Neural progenitor cell (in vitro differentiated cells): ENCODE data around the gene LMF1. TPM values are rescaled to one million over a fixed set of nuclear protein-coding genes. Genes with fewer than 3 reads are reported as not detected.
A peak's percentile ranks its signal among the peaks of the same experiment; 100 is the strongest.

Experiments used
- DNase-seq: peaks from one replicate; pipeline ENCODE4 v3.0.0-alpha.2; 2016; ENCODE audit warnings: low spot score
- H2AFZ ChIP-seq: fragments of 200-600 bp; sonication (generic); replicated peaks from 2 replicates; pipeline ENCODE4 v1.6.1; 2016; ENCODE audit warnings: antibody characterized with exemption
- H3F3A ChIP-seq: fragments of 200-600 bp; sonication (generic); 2 replicates; pipeline ENCODE4 v1.6.1; 2016; ENCODE audit warnings: antibody characterized with exemption, low read depth
- H3K27ac ChIP-seq: fragments of 200-600 bp; sonication (generic); 2 replicates; pipeline ENCODE4 v1.5.1; 2016; ENCODE audit warnings: mild to moderate bottlenecking
- H3K27me3 ChIP-seq: fragments of 200-600 bp; sonication (generic); 2 replicates; pipeline ENCODE4 v1.6.1; 2016; ENCODE audit warnings: mild to moderate bottlenecking, moderate library complexity
- H3K36me3 ChIP-seq: fragments of 200-600 bp; sonication (generic); 2 replicates; pipeline ENCODE4 v1.5.1; 2016
- H3K4me1 ChIP-seq: fragments of 200-600 bp; sonication (generic); 2 replicates; pipeline ENCODE4 v1.6.1; 2016; ENCODE audit warnings: mixed run types
- H3K4me2 ChIP-seq: fragments of 200-600 bp; sonication (generic); 2 replicates; pipeline ENCODE4 v1.6.1; 2016
- H3K4me3 ChIP-seq: fragments of 200-600 bp; sonication (generic); 2 replicates; pipeline ENCODE4 v1.5.1; 2016
- H3K79me2 ChIP-seq: fragments of 200-600 bp; sonication (generic); 2 replicates; pipeline ENCODE4 v1.6.1; 2016; ENCODE audit warnings: low read depth
- H3K9ac ChIP-seq: fragments of 200-600 bp; sonication (generic); 2 replicates; pipeline ENCODE4 v1.6.1; 2016
- H3K9me3 ChIP-seq: fragments of 200-600 bp; sonication (generic); 2 replicates; pipeline ENCODE4 v1.5.1; 2016; ENCODE audit warnings: low read depth
- H4K20me1 ChIP-seq: fragments of 200-600 bp; sonication (generic); 2 replicates; pipeline ENCODE4 v1.6.1; 2016; ENCODE audit warnings: low read depth
- H3K27ac Mint-ChIP-seq: 3 replicates; pipeline ENCODE4 v1.8.0; 2021; ENCODE audit warnings: mixed read lengths
- H3K27me3 Mint-ChIP-seq: 2 replicates; pipeline ENCODE4 v1.8.0; 2022; ENCODE audit warnings: low read depth, mild to moderate bottlenecking, inconsistent platforms, moderate library complexity, mixed read lengths; ENCODE audit not compliant: insufficient read depth
- H3K36me3 Mint-ChIP-seq: 3 replicates; pipeline ENCODE4 v1.8.0; 2021; ENCODE audit warnings: mixed read lengths
- H3K4me1 Mint-ChIP-seq: 3 replicates; pipeline ENCODE4 v1.8.0; 2021; ENCODE audit warnings: mixed read lengths
- H3K4me3 Mint-ChIP-seq: 3 replicates; pipeline ENCODE4 v1.8.0; 2021; ENCODE audit warnings: mild to moderate bottlenecking, moderate library complexity, mixed read lengths
- H3K9me3 Mint-ChIP-seq: 3 replicates; pipeline ENCODE4 v1.8.0; 2020; ENCODE audit warnings: mixed read lengths
- EZH2 ChIP-seq: fragments of 200-600 bp; sonication (generic); IDR thresholded peaks from 2 replicates; pipeline ENCODE4 v1.6.1; 2017; ENCODE audit warnings: antibody characterized with exemption, mild to moderate bottlenecking, moderate library complexity
- EZH2phosphoT487 ChIP-seq: fragments of 200-600 bp; sonication (generic); IDR thresholded peaks from 2 replicates; pipeline ENCODE4 v1.6.1; 2017; ENCODE audit warnings: antibody characterized with exemption
- total RNA-seq: library from RNA; depleted of rRNA; stranded (reverse); fragments of >200 nt; gene quantifications from 2 replicates; pipeline ENCODE4 v1.2.3, GENCODE V29; 2015; ENCODE audit warnings: low replicate concordance
- TF ChIP-seq, protein P1 (sequence below): fragments of 200-600 bp; sonication (generic); IDR thresholded peaks from 2 replicates; pipeline ENCODE4 v1.5.1; 2017; ENCODE audit warnings: antibody characterized with exemption, mild to moderate bottlenecking

Gene LMF1
- total RNA-seq, 1 donor from 2014 or later = 3.4 TPM

DNA sequence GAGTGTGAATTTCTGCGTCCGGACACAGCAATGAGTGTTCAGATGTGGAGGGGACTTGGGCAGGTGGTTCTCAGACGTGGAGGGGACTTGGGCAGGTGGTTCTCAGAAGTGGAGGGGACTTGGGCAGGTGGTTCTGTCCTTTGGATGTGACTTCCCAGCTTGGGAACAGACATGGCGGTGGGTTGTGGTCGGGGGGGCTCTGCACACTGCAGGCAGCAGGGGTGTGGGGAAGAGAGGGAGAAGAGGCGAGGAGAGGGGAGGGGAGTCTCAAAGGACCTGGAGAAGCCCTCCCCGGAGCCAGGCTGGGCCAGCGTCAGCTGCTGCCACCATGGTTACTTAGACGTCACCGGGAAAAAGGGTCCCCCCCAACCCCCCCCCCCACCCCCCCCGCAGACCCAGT lies 20.6 kb upstream of the LMF1 start:
- Histone ChIP-seq H2AFZ (no peak overlapping the region), H3K4me2 (no peak overlapping the region), H3K4me1 (no peaks in the 10 kb centered on the region), H3K4me3 (no peak overlapping the region), H3K9me3 (peaks cover 7% of the 10 kb centered on the region), H3K9ac (no peak overlapping the region), H3F3A (no peaks in the 10 kb centered on the region), H3K79me2 (no peaks in the 10 kb centered on the region), H3K27ac (no peak overlapping the region), H3K36me3 (no peaks in the 10 kb centered on the region), H3K27me3 (peaks cover 5% of the 10 kb centered on the region), H4K20me1 (no peaks in the 10 kb centered on the region)
- peak overlapping the region; percentile 50 for H3K27ac Mint-ChIP-seq
- no peaks in the 10 kb centered on the region for H3K36me3 Mint-ChIP-seq
- peaks cover 20% of the 10 kb centered on the region for H3K4me1 Mint-ChIP-seq
- no peak for DNase-seq
- peaks cover 16% of the 10 kb centered on the region for H3K27me3 Mint-ChIP-seq
- peaks cover 4% of the 10 kb centered on the region for H3K9me3 Mint-ChIP-seq
- no peak for TF ChIP-seq EZH2
- TF ChIP-seq EZH2phosphoT487 = no peak
- TF ChIP-seq, protein P1, sequence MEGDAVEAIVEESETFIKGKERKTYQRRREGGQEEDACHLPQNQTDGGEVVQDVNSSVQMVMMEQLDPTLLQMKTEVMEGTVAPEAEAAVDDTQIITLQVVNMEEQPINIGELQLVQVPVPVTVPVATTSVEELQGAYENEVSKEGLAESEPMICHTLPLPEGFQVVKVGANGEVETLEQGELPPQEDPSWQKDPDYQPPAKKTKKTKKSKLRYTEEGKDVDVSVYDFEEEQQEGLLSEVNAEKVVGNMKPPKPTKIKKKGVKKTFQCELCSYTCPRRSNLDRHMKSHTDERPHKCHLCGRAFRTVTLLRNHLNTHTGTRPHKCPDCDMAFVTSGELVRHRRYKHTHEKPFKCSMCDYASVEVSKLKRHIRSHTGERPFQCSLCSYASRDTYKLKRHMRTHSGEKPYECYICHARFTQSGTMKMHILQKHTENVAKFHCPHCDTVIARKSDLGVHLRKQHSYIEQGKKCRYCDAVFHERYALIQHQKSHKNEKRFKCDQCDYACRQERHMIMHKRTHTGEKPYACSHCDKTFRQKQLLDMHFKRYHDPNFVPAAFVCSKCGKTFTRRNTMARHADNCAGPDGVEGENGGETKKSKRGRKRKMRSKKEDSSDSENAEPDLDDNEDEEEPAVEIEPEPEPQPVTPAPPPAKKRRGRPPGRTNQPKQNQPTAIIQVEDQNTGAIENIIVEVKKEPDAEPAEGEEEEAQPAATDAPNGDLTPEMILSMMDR = no peak
- H3K4me3 Mint-ChIP-seq = no peak overlapping the region

DNA sequence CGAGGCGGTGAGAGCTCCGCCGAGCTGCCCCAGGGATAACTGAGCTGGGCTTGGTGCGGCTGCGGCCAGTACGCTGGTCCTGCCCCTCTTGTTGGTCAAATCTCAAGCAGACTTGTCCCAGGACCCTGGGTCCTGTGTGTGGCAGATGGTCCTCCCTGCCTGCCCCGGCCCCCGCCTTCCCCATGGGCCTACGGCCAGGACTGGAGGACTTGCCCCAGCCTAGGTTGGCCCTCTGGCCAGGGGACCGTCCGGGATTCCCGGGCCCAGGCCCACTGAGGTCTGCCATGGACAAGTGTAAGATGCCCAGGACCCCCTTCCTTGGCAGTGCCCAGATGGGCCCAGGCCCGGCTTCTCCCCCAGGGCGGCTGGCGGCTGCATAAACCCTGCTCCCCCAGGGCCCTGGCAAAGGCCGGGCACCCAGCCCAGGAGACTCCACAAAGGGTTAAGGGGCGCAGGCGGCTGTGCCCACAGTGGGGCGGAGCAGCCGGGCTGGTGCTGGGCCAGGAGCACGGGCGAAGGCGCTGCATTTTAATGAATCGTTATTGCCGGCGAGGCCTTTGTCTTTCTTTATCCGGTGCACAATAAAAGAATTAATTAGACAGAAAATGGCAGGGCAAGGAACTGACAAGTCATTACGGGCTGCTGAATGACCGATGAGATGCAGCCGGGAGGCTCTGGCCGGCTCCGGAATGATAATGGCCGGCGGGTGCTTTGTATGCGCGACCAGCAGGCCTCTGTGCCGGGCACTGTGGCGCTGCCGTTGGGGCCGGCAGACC lies 19.9 kb upstream of the LMF1 start:
- peak overlapping the region; percentile 50 for H3K27ac Mint-ChIP-seq

DNA sequence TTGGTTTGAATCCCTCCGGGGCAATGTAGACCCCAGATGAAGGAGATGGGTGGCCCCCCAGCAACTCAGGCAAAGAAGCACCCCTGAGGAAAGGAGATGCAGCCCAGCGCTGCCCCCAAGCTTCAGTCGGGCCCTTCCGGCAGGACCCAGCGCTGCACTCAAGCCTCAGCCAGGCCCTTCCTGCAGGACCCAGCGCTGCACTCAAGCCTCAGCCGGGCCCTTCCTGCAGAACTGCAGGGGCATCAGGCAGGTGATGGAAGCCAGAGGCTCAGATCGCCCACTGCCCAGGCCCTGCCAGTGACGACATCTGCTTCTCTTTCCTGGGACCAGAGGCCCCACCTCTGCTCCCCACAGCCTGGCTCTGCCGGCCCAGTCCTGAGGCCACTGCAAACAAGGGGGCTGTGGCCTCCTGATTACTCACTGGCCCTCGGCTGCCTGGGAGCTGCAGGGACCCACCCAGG lies 18.6 kb upstream of the LMF1 start:
- H3K27ac Mint-ChIP-seq = no peak overlapping the region
- no peak overlapping the region for H3K9ac ChIP-seq
- no peaks in the 10 kb centered on the region for H3F3A ChIP-seq
- no peak overlapping the region for H2AFZ ChIP-seq
- DNase-seq = no peak
- H3K36me3 ChIP-seq = no peaks in the 10 kb centered on the region
- H3K4me1 Mint-ChIP-seq = peaks cover 8% of the 10 kb centered on the region
- peaks cover under 1% of the 10 kb centered on the region for H3K9me3 ChIP-seq
- no peak overlapping the region for H3K4me3 Mint-ChIP-seq
- no peak overlapping the region for H3K27ac ChIP-seq
- no peaks in the 10 kb centered on the region for H3K79me2 ChIP-seq
- TF ChIP-seq EZH2phosphoT487 (no peak), EZH2 (no peak)
- TF ChIP-seq, protein P1 = no peak
- no peaks in the 10 kb centered on the region for H3K36me3 Mint-ChIP-seq
- H3K4me2 ChIP-seq = no peak overlapping the region
- H3K4me3 ChIP-seq = no peak overlapping the region
- no peaks in the 10 kb centered on the region for H3K4me1 ChIP-seq
- peaks cover 4% of the 10 kb centered on the region for H3K27me3 ChIP-seq
- H3K9me3 Mint-ChIP-seq = no peaks in the 10 kb centered on the region
- peaks cover 6% of the 10 kb centered on the region for H3K27me3 Mint-ChIP-seq
- H4K20me1 ChIP-seq = no peaks in the 10 kb centered on the region

More for the DNA sequence above, 19.9 kb upstream of the LMF1 start:
- Histone ChIP-seq H3K4me1 (no peaks in the 10 kb centered on the region), H4K20me1 (no peaks in the 10 kb centered on the region), H3K36me3 (no peaks in the 10 kb centered on the region), H3K4me3 (no peak overlapping the region), H3K4me2 (no peak overlapping the region), H2AFZ (no peak overlapping the region), H3K9ac (no peak overlapping the region), H3K79me2 (no peaks in the 10 kb centered on the region), H3K27me3 (peaks cover 1% of the 10 kb centered on the region), H3K9me3 (peaks cover 7% of the 10 kb centered on the region), H3F3A (no peaks in the 10 kb centered on the region), H3K27ac (no peak overlapping the region)
- DNase-seq = peak; percentile 30
- Mint-ChIP-seq H3K9me3 (peaks cover 4% of the 10 kb centered on the region), H3K27me3 (peaks cover 11% of the 10 kb centered on the region), H3K36me3 (no peaks in the 10 kb centered on the region), H3K4me3 (no peak overlapping the region), H3K4me1 (peaks cover 14% of the 10 kb centered on the region)
- TF ChIP-seq, protein P1 = no peak
- no peak for TF ChIP-seq EZH2
- TF ChIP-seq EZH2phosphoT487 = no peak
